Measurements from ENCODE around the gene ACOX3.

DNA sequence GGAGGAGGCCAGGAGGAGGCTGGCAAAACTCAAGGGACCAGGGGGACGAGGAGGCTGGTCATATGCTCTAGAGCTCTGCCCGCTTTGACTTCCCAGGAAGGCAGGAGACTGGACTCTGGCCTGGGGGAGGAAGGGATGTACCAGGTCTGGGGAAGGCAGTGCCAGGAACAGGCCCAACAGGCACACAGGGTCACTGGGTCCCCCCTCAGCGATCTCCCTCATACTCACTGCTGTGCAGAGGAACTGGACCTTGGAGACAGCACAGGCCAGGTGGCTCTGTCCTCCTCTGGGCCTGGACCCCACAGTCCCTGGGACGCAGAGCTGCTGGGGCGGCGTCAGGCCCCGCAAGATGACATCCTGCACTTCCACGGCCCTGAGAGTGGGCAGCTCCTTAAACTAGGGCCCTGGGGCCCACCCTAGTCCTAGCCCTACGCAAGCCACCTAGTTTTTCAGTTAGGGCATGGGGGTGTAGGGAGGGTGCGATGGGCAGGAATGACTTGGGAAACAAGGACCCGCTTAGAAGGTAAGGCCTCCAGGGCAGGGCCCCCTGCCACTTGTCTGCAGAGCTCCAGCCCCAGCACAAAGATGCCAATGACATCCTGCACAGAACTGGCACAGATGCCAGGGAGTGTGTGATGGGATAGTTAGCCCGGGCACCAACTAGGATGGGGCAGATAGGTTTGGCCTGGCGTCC lies 111.5 kb downstream of the ACOX3 start:
- no peak for TF ChIP-seq POLR2AphosphoS5 (IDR thresholded peaks at IDR 0.05; ENCODE audit: low read depth, low read length)
- TF ChIP-seq TAF1 (IDR thresholded peaks at IDR 0.05; ENCODE audit: low read depth, low read length) = no peak
- TF ChIP-seq POU2F2 (IDR thresholded peaks at IDR 0.05; ENCODE audit: low read depth, low read length) = no peak
- no peak for TF ChIP-seq POLR2A (IDR thresholded peaks at IDR 0.05; ENCODE audit: low read depth, low read length)

All from GM12891 (cell line).